Stomach (tissue), 9 donors: ENCODE measurements around the gene FAM83E. TPM values are rescaled to one million over a fixed set of nuclear protein-coding genes. Genes with fewer than 3 reads are reported as not detected.

ENCODE experiments used
- DNase-seq, 2 donors: peaks; one replicate each; pipeline versions ENCODE4 v3.0.0 to v3.0.0-alpha.2; 2013 to 2019
- H3K27ac ChIP-seq, 5 donors: fragments of 200-600 bp in 4 of 5; sonication (generic) in 4 of 5; one replicate each; pipeline ENCODE4 v1.5.1; 2013 to 2019; ENCODE audit warnings: mild to moderate bottlenecking in 1 of 5, moderate library complexity in 1 of 5
- H3K27me3 ChIP-seq, 3 donors: fragments of 200-600 bp; sonication (generic); one replicate each; pipeline ENCODE4 v1.5.1; 2017 to 2019; ENCODE audit warnings: mixed run types in 1 of 3
- H3K36me3 ChIP-seq, 4 donors: fragments of 200-600 bp; sonication (generic); 1 replicate in 3 of 4; 2 replicates in 1 of 4; pipeline ENCODE4 v1.5.1; 2016 to 2019
- H3K4me1 ChIP-seq, 4 donors: fragments of 200-600 bp; sonication (generic); one replicate each; pipeline ENCODE4 v1.5.1; 2016 to 2019
- H3K4me3 ChIP-seq, 4 donors: fragments of 200-600 bp; sonication (generic) in 3 of 4; one replicate each; pipeline ENCODE4 v1.5.1; 2016 to 2019; ENCODE audit warnings: mild to moderate bottlenecking in 1 of 4
- H3K9me3 ChIP-seq, 4 donors: fragments of 200-600 bp; sonication (generic); one replicate each; pipeline ENCODE4 v1.5.1; 2016 to 2019
- EP300 ChIP-seq: sonication (generic); formaldehyde crosslinking; IDR thresholded peaks from one replicate; pipeline ENCODE4 v1.6.1; 2017; ENCODE audit warnings: antibody characterized with exemption
- POLR2A ChIP-seq, 4 donors: fragments of 450-650 bp; IDR thresholded peaks; one replicate each; pipeline ENCODE4 v1.6.1; 2016; ENCODE audit warnings: antibody characterized with exemption in 4 of 4, control low read depth in 2 of 4, mild to moderate bottlenecking in 1 of 4, moderate library complexity in 1 of 4
- POLR2AphosphoS5 ChIP-seq, 3 donors: sonication (generic); formaldehyde crosslinking; IDR thresholded peaks; one replicate each; pipeline ENCODE4 v1.6.1; 2016; ENCODE audit warnings: antibody characterized with exemption in 3 of 3
- WGBS, 5 donors: extraction: QIAGEN DNeasy Blood & Tissue Kit in 3 of 5; methylation state at CpG; one replicate each; pipeline versions ENCODE4 v1.1.5 to v1.1.7; 2013 to 2018; 5-methylcytosine and 5-hydroxymethylcytosine counted together
- intact Hi-C: fragments of 100-400 bp; cut with DNase I; formaldehyde crosslinking; loops from one replicate; pipeline ENCODE4 v1.15.1; 2023; ENCODE audit warnings: low total_unique reads
- polyA plus RNA-seq, 3 donors: library from polyadenylated mRNA; stranded (reverse); fragments of 200-250 nt; gene quantifications; one replicate each; pipeline ENCODE4 v1.2.3, GENCODE V29; 2013
- total RNA-seq, 5 donors: library from RNA; depleted of rRNA; stranded (reverse); fragments of >200 nt; gene quantifications; one replicate each; pipeline versions ENCODE4 v1.1.0 to v1.2.3, GENCODE V29; 2014 to 2016
- TF ChIP-seq, protein P1 (sequence below), 7 experiments: fragments of 450-650 bp in 4 of 7; fragments of 200-600 bp in 3 of 7; sonication (generic) in 3 of 7; IDR thresholded peaks; one replicate each; pipeline ENCODE4 v1.5.1; 2016 to 2019; ENCODE audit warnings: antibody characterized with exemption in 7 of 7, control low read depth in 2 of 7, mild to moderate bottlenecking in 1 of 7
- donor health status: healthy with polysubstance abuse.
- donor health status: Bipolar disorder and iron deficiency.
- donor health status: healthy.

FAM83E gene
- total and polyA plus RNA-seq, 8 donors, result 13.3 to 275 (median 46.3) TPM

DNA sequence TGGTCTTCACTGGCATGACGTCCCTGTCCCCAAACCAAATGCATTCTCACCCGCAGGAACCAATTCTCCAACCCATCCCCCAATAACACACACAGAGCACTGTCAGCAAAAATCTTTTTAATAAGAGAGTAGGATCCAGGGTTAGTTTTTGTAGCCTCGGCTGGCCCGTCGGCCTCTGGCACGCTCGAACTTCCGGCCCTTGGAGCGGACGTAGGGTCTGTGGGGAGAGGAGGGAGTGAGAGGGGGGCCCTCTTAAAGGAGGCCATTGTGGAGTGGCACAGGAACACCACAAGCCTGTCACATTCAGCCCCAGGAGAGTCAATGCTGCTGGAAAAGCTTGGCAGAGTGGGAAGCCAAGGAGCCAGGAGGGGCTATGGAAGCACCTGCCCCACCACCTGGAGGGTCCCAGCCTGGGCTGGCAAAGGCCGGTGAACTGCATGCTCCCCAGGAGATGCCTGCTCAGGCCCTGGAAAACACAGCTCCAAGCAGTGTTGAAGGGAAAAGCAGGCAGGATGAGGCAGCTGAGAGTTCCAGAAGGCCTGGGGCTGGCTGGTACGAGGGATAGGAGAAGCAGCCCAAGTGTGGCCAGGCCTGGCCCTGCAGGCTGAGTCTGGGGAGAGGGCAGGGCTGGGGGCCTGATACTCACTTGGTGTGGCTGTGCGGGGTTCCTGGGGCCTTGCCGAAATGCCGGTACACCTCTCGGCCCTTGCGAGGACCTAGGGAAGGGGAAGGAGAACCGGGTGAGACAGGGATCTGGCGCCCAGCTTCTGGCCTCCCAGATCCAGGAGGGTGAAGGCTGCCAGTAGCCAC, 560 bp upstream of the FAM83E start:
- Histone ChIP-seq H3K4me3 (peak overlapping the region in 2 of 4 donors; percentile 90 to 93), H3K4me1 (peaks cover 38 to 69% (median 62%) of the 10 kb centered on the region in 4 donors), H3K27me3 (no peaks in the 10 kb centered on the region), H3K27ac (peak overlapping the region; percentile 77 to 94 (median 93)), H3K36me3 (peaks cover 24 to 37% (median 31%) of the 10 kb centered on the region in 4 donors), H3K9me3 (no peaks in the 10 kb centered on the region)
- DNase-seq, result no peak
- TF ChIP-seq, protein P1, sequence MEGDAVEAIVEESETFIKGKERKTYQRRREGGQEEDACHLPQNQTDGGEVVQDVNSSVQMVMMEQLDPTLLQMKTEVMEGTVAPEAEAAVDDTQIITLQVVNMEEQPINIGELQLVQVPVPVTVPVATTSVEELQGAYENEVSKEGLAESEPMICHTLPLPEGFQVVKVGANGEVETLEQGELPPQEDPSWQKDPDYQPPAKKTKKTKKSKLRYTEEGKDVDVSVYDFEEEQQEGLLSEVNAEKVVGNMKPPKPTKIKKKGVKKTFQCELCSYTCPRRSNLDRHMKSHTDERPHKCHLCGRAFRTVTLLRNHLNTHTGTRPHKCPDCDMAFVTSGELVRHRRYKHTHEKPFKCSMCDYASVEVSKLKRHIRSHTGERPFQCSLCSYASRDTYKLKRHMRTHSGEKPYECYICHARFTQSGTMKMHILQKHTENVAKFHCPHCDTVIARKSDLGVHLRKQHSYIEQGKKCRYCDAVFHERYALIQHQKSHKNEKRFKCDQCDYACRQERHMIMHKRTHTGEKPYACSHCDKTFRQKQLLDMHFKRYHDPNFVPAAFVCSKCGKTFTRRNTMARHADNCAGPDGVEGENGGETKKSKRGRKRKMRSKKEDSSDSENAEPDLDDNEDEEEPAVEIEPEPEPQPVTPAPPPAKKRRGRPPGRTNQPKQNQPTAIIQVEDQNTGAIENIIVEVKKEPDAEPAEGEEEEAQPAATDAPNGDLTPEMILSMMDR (IDR thresholded peaks at IDR 0.05), result no peak
- TF ChIP-seq POLR2A (IDR thresholded peaks at IDR 0.05) (no peak), POLR2AphosphoS5 (IDR thresholded peaks at IDR 0.05) (no peak), EP300 (no peak)
- 36 to 54% (median 47%) methylated on average over 18 to 19 of the region's 19 CpGs for WGBS, 5 donors
- intact Hi-C loops, result no loop called here

DNA sequence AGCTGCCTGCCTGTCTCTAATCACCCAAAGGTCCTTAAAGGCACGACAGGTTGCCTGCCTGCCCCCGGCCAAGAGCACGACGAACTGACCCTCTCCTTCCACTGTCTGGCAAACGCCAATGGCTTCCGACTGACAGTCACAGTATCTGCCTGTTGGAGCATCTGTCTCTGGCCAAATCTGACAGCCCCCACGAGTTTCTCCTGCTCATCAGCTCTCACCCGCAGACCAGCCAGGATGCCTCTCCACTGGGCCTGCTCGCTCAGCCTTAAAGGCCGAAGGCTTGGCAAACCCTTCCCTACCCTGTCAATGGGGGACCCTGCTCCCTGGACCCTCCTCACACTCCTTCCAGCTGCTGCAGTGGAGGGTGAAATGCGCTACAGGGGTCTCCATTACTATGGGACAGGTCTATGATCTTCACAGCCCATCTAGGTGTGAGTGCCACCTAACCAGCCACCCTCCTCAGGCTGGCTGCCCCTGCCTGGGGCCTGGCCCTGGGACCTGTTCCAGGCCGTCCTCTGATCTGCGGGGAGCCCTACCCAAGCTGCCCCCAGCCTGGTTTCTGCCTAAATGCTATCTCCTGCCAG, 932 bp downstream of the FAM83E start:
- H3K27me3 ChIP-seq, result no peaks in the 10 kb centered on the region
- H3K4me3 ChIP-seq, result peak overlapping the region; percentile 23 to 93 (median 34)
- 45 to 59% (median 54%) methylated on average over 12 to 13 of the region's 13 CpGs for WGBS, 5 donors
- H3K9me3 ChIP-seq, result no peaks in the 10 kb centered on the region
- H3K36me3 ChIP-seq, result peaks cover 24 to 41% (median 31%) of the 10 kb centered on the region in 4 donors
- TF ChIP-seq EP300 (no peak), POLR2AphosphoS5 (IDR thresholded peaks at IDR 0.05) (no peak), POLR2A (IDR thresholded peaks at IDR 0.05) (no peak)
- TF ChIP-seq, protein P1 (IDR thresholded peaks at IDR 0.05), result no peak
- H3K4me1 ChIP-seq, result peaks cover 34 to 64% (median 54%) of the 10 kb centered on the region in 4 donors
- no peak for DNase-seq
- intact Hi-C loops, result no loop called here
- H3K27ac ChIP-seq, result peak overlapping the region; percentile 77 to 94 (median 93)

DNA sequence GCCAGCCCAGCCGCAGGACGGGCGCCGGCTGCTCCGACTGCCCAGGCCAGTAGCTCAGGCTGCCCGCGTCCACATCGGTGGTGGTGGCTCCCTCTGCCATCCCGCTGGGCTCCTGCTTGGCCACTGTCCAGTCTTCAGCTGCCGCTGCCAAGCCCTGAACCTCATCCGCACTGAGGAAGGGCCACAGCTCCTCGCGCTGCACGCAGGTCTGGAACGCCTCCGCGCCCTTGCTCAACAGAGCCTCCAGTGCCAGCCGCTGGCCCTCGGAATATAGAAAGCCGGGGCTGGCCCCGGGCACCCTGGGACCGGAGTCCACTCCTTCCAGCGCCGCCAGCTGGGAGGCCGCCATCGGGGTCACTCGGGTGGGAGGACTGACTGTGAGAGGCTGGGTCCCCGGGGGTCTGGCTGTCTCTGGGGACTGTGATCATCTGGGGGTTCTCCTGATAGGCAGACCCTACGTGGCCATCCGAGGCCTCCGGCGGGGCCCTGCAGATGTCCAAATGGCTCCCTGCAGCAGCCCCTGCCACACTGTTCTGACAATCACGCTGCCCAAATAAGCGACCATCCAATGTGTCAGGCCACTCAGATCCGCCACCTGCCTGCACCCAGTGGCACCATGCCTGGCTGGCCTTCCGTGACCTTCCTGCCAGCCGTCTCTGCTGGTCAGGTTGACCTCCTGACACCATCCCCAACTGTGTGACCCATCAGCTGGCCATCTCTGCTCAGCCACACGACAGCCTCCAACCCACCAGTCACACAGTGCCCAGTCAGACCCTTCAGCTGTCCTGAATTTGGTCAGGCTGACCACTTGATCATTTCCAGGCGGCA, 1.6 kb downstream of the FAM83E start:
- peak in 1 of 2 donors; percentile 87 for DNase-seq
- intact Hi-C loops, result no loop called here
- Histone ChIP-seq H3K4me3 (peak overlapping the region in 3 of 4 donors; percentile 30 to 93 (median 37)), H3K27me3 (no peaks in the 10 kb centered on the region), H3K9me3 (no peaks in the 10 kb centered on the region), H3K27ac (peak overlapping the region; percentile 77 to 94 (median 93)), H3K4me1 (peaks cover 34 to 65% (median 52%) of the 10 kb centered on the region in 4 donors), H3K36me3 (peaks cover 24 to 41% (median 31%) of the 10 kb centered on the region in 4 donors)
- TF ChIP-seq, protein P1 (IDR thresholded peaks at IDR 0.05), result no peak
- peak in 2 of 3 donors; percentile 30 to 39 for TF ChIP-seq POLR2AphosphoS5 (IDR thresholded peaks at IDR 0.05)
- WGBS, 5 donors, result 33 to 75% (median 51%) methylated on average over 11 to 39 of the region's 39 CpGs

DNA sequence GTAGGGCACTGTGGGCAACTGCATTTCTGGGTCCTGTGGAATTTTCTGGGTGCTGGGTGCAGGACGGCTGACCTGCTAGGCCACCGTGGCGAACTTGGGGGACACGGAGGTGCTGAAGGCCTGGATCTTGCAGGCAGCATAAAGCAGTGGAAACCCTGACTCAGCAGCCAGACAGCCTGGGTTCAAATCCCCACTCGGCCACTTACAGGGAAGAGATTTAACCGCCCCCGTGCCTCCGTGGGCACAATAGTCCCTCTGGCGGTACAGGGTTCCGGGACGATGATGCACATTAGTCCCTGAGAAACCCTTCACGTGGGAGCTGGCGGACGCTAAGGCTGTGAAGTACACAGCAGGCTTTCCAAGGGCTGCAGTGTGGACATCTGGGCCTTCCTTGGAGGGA, 3.0 kb downstream of the FAM83E start:
- H3K4me3 ChIP-seq, result peak overlapping the region in 1 of 4 donors; percentile 9
- no peaks in the 10 kb centered on the region for H3K27me3 ChIP-seq
- H3K4me1 ChIP-seq, result peaks cover 22 to 52% (median 38%) of the 10 kb centered on the region in 4 donors

More for the DNA sequence above, 3.0 kb downstream of the FAM83E start:
- Histone ChIP-seq H3K9me3 (no peaks in the 10 kb centered on the region), H3K36me3 (peaks cover 18 to 32% (median 23%) of the 10 kb centered on the region in 4 donors), H3K27ac (no peak overlapping the region)
- DNase-seq, result no peak
- intact Hi-C loops, result no loop called here
- WGBS, 5 donors, result 89 to 95% (median 93%) methylated on average over 9 to 14 of the region's 14 CpGs
- TF ChIP-seq POLR2AphosphoS5 (IDR thresholded peaks at IDR 0.05) (no peak), POLR2A (IDR thresholded peaks at IDR 0.05) (no peak), EP300 (no peak)
- TF ChIP-seq, protein P1 (IDR thresholded peaks at IDR 0.05), result no peak
